OCI-LY1 (cell line): ENCODE results near the gene RSBN1L.

ENCODE experiments used
- H2AFZ ChIP-seq: fragments of 200-600 bp; sonication (generic), shearing (Covaris generic); 2 replicates; pipeline ENCODE4 v1.6.0; 2014; ENCODE audit warnings: antibody characterized with exemption, mild to moderate bottlenecking, low read length
- H3F3A ChIP-seq: fragments of 200-600 bp; sonication (generic), shearing (Covaris generic); 2 replicates; pipeline ENCODE4 v1.6.0; 2014; ENCODE audit warnings: mild to moderate bottlenecking, antibody characterized with exemption, low read length, moderate library complexity; ENCODE audit not compliant: insufficient read depth
- H3K27ac ChIP-seq: fragments of 200-600 bp; sonication (generic); 2 replicates; pipeline ENCODE4 v1.5.1; 2014; ENCODE audit warnings: low read length, mixed run types, mild to moderate bottlenecking, low read depth; ENCODE audit not compliant: poor library complexity, severe bottlenecking
- H3K27me3 ChIP-seq: fragments of 200-600 bp; sonication (generic); 2 replicates; pipeline ENCODE4 v1.6.0; 2014; ENCODE audit warnings: antibody characterized with exemption, mild to moderate bottlenecking, low read length, moderate library complexity; ENCODE audit not compliant: insufficient read depth
- H3K36me3 ChIP-seq: fragments of 200-600 bp; sonication (generic); 2 replicates; pipeline ENCODE4 v1.6.1; 2014; ENCODE audit warnings: mild to moderate bottlenecking, antibody characterized with exemption, low read length, moderate library complexity, mixed read lengths; ENCODE audit not compliant: insufficient read depth
- H3K4me1 ChIP-seq: fragments of 200-600 bp; sonication (generic); 2 replicates; pipeline ENCODE4 v1.5.1; 2014; ENCODE audit warnings: mild to moderate bottlenecking, low read length, moderate library complexity; ENCODE audit not compliant: insufficient read depth, severe bottlenecking
- H3K4me2 ChIP-seq: fragments of 200-600 bp; sonication (generic), shearing (Covaris generic); 2 replicates; pipeline ENCODE4 v1.6.1; 2014; ENCODE audit warnings: low read length
- H3K4me3 ChIP-seq: fragments of 200-600 bp; sonication (generic); 2 replicates; pipeline ENCODE4 v1.5.1; 2014; ENCODE audit warnings: low read length, low read depth, mild to moderate bottlenecking, mixed read lengths; ENCODE audit not compliant: poor library complexity, severe bottlenecking
- H3K79me2 ChIP-seq: fragments of 200-600 bp; shearing (Covaris generic); 2 replicates; pipeline ENCODE4 v1.6.1; 2016; ENCODE audit warnings: mixed run types, low read length, mixed read lengths; ENCODE audit not compliant: insufficient read depth
- H3K9ac ChIP-seq: fragments of 200-600 bp; sonication (generic), shearing (Covaris generic); 2 replicates; pipeline ENCODE4 v1.6.1; 2014; ENCODE audit warnings: mild to moderate bottlenecking, low read length, mixed read lengths
- H3K9me2 ChIP-seq: fragments of 200-600 bp; sonication (generic), shearing (Covaris generic); 2 replicates; pipeline ENCODE4 v1.6.1; 2014; ENCODE audit warnings: low read depth, mild to moderate bottlenecking, low read length, mixed read lengths
- H3K9me3 ChIP-seq: fragments of 200-600 bp; shearing (Covaris generic); 2 replicates; pipeline ENCODE4 v1.6.1; 2014; ENCODE audit warnings: low read length, mixed read lengths
- H4K20me1 ChIP-seq: fragments of 200-600 bp; sonication (generic), shearing (Covaris generic); 2 replicates; pipeline ENCODE4 v1.6.0; 2016; ENCODE audit warnings: mild to moderate bottlenecking, low read length; ENCODE audit not compliant: insufficient read depth
- EZH2 ChIP-seq: fragments of 200-600 bp; sonication (generic), shearing (Covaris generic); IDR thresholded peaks from 2 replicates; pipeline ENCODE4 v1.8.0; 2017; ENCODE audit warnings: borderline replicate concordance, mixed run types, mild to moderate bottlenecking, antibody characterized with exemption, low read length, moderate library complexity, mixed read lengths
- TF ChIP-seq, protein P1 (sequence below): fragments of 200-600 bp; sonication (generic), shearing (Covaris generic); IDR thresholded peaks from 2 replicates; pipeline ENCODE4 v1.5.1; 2017; ENCODE audit warnings: mild to moderate bottlenecking, antibody characterized with exemption, low read length, moderate library complexity, mixed read lengths

The RSBN1L gene

DNA sequence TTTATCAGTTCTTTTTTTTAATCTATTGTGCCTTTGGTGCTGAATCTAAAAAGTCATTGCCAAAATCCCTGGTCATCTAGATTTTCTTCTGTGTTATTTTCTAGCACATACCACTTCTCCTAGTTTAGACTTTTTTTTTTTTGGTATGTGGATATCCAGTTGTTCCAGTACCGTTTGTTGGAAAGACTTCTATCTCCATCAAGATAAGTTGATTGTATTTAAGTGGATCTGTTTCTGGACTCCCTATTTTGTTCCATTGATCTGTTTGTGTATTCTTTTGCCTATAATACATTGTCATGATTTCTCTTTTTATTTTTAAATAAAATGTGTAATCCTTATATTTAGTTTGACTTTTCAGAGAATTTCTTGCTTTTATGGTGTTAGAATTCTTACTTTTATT is 35.5 kb downstream of the RSBN1L start:
- Histone ChIP-seq H4K20me1 (no peaks in the 10 kb centered on the region; the same call in 1 of the 2 replicates), H3K27me3 (no peaks in the 10 kb centered on the region), H3K79me2 (peaks cover 100% of the 10 kb centered on the region), H3K27ac (no peak overlapping the region), H3K9me3 (no peaks in the 10 kb centered on the region), H3K4me3 (no peak overlapping the region), H3K4me1 (peaks cover 16% of the 10 kb centered on the region), H3F3A (no peaks in the 10 kb centered on the region), H3K36me3 (peaks cover 41% of the 10 kb centered on the region), H3K4me2 (no peak overlapping the region), H3K9me2 (no peaks in the 10 kb centered on the region), H2AFZ (no peak overlapping the region), H3K9ac (no peak overlapping the region)
- TF ChIP-seq EZH2 = no peak
- TF ChIP-seq, protein P1, sequence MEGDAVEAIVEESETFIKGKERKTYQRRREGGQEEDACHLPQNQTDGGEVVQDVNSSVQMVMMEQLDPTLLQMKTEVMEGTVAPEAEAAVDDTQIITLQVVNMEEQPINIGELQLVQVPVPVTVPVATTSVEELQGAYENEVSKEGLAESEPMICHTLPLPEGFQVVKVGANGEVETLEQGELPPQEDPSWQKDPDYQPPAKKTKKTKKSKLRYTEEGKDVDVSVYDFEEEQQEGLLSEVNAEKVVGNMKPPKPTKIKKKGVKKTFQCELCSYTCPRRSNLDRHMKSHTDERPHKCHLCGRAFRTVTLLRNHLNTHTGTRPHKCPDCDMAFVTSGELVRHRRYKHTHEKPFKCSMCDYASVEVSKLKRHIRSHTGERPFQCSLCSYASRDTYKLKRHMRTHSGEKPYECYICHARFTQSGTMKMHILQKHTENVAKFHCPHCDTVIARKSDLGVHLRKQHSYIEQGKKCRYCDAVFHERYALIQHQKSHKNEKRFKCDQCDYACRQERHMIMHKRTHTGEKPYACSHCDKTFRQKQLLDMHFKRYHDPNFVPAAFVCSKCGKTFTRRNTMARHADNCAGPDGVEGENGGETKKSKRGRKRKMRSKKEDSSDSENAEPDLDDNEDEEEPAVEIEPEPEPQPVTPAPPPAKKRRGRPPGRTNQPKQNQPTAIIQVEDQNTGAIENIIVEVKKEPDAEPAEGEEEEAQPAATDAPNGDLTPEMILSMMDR = no peak

DNA sequence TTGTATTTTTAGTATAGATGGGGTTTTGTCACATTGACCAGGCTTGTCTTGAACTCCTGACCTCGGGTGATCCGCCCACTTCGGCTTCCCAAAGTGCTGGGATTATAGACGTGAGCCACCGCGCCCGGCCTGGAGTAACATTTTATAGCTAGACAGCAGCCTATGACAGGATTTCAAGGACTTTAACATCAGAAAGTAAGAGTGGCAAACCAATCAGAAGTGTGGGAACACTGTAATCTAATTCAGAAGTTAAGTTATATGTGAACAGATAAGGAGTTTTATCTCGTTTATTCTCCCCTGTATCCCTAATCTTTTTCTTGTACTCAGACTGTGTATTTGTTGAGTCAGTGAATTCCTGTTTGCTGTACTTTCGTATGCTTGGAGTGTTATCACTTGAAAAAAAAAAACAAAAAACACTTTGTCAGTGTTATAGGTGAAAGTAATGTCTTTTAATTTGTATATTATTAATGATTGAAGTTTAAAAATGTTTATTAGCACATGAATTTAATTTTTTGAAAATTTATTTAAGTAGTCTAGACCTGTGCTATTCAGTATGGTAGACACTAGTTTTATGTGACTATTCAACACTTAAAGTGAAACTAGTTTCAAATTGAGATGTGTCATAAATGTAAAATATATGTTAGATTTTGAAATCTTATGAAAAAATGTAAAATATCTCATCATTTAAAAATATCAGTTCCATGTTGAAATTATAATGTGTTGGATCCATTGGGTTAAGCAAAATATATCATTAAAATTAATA is 38.6 kb downstream of the RSBN1L start:
- no peaks in the 10 kb centered on the region for H3K27me3 ChIP-seq
- no peaks in the 10 kb centered on the region for H3K9me3 ChIP-seq
- peaks cover 50% of the 10 kb centered on the region for H3K36me3 ChIP-seq
- no peak overlapping the region for H2AFZ ChIP-seq
- peaks cover 72% of the 10 kb centered on the region for H3K79me2 ChIP-seq
- H3K9me2 ChIP-seq = no peaks in the 10 kb centered on the region
- H3K27ac ChIP-seq = no peak overlapping the region
- H3K4me1 ChIP-seq = no peaks in the 10 kb centered on the region
- no peak overlapping the region for H3K9ac ChIP-seq
- H3K4me3 ChIP-seq = no peak overlapping the region
- no peaks in the 10 kb centered on the region for H3F3A ChIP-seq
- H4K20me1 ChIP-seq = no peaks in the 10 kb centered on the region; the same call in 1 of the 2 replicates
- TF ChIP-seq EZH2 = no peak
- TF ChIP-seq, protein P1 = no peak
- H3K4me2 ChIP-seq = no peak overlapping the region

DNA sequence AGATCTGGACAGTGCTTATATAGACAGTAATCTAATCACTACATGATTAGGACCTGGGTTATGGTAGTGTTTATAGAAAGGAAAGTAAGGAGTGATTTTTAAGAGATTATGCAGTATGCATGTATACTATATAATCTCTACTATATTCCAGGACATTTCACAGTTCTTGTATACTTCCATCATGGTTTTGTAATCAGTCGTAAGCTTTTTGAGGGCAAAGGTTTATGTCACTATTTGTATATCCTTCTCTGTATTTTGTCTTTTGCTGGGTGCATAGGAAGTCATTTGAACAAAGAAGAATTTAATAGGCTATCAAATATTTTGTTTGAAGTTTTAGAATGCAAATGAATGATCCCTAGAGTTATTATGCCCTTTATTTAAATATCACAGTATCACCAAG is 39.2 kb downstream of the RSBN1L start:
- Histone ChIP-seq H3K27ac (no peak overlapping the region), H3K79me2 (peaks cover 66% of the 10 kb centered on the region), H3K9ac (no peak overlapping the region), H3K4me3 (no peak overlapping the region), H3F3A (no peaks in the 10 kb centered on the region), H3K4me2 (no peak overlapping the region), H3K27me3 (no peaks in the 10 kb centered on the region), H3K9me2 (no peaks in the 10 kb centered on the region), H2AFZ (no peak overlapping the region), H3K36me3 (peaks cover 50% of the 10 kb centered on the region), H4K20me1 (no peaks in the 10 kb centered on the region; the same call in 1 of the 2 replicates), H3K4me1 (no peaks in the 10 kb centered on the region), H3K9me3 (no peaks in the 10 kb centered on the region)
- no peak for TF ChIP-seq EZH2
- TF ChIP-seq, protein P1 = no peak
